NCI-H460 (cell line): ENCODE measurements around the gene TGFBR3. TPM values are rescaled to one million over a fixed set of nuclear protein-coding genes. Genes with fewer than 3 reads are reported as not detected.

Experiments
- DNase-seq: peaks from one replicate; pipeline ENCODE4 v3.0.0-alpha.2; 2016; ENCODE audit warnings: low read depth; ENCODE audit errors: extremely low read depth
- total RNA-seq: library from RNA; depleted of rRNA; stranded (reverse); fragments of >200 nt; shearing (Covaris generic); gene quantifications from 2 replicates; pipeline ENCODE4 v1.2.3, GENCODE V29; 2014

The TGFBR3 gene
- total RNA-seq, 1 experiment from 2014 or later = 11.3 TPM

GRCh38 chr1:91803847-91804545 is 82.0 kb downstream of the TGFBR3 start:
- no peak for DNase-seq

DNA sequence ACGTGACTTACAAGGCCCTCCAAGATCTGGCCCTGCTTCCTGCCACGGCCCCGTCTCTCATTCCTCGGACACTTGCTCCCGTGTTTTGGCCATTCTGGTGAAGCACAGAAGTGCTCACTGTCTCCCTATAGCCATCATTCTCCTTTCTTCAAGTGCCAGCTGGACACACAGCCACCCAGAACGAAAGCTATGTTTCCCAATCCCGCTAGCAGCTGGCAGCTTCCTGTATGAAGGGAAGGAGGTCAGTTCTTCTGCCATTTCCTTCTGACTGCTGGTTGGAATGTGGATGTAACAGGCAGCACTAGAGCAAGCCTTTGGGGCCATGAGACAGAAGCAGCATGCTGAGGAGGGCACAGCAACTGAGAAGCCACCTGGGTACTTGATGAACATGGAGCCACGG is 82.8 kb downstream of the TGFBR3 start:
- no peak for DNase-seq

GRCh38 chr1:91801496-91802115 is 84.3 kb downstream of the TGFBR3 start:
- DNase-seq = no peak

- no peak for DNase-seq
Measured at GRCh38 chr1:91799863-91800262, 86.1 kb downstream of the TGFBR3 start.

- no peak for DNase-seq
Measured at GRCh38 chr1:91799159-91799558, 86.8 kb downstream of the TGFBR3 start.

- DNase-seq = no peak
Measured at GRCh38 chr1:91798740-91799139, 87.2 kb downstream of the TGFBR3 start.

- no peak for DNase-seq
Measured at GRCh38 chr1:91798241-91798648, 87.7 kb downstream of the TGFBR3 start.

DNA sequence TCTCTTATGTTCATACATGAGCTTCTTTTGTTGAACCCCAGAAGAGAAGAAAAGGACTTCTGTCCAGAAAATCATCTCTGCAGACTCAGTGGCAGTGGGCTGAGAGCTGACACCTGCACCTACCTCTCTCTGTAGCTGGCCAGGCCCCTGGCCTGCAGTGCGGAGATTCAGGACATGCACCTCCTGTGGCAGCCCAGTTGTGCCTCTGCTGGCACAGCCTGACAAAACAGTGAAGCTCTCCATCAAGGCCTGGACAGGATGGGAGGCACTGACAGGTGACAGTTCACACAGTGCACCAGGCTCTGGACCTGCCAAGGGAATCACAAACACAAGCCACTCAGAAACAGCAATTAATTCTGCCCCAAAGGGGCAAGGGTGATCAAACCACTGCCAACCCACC is 88.8 kb downstream of the TGFBR3 start:
- DNase-seq = no peak

DNA sequence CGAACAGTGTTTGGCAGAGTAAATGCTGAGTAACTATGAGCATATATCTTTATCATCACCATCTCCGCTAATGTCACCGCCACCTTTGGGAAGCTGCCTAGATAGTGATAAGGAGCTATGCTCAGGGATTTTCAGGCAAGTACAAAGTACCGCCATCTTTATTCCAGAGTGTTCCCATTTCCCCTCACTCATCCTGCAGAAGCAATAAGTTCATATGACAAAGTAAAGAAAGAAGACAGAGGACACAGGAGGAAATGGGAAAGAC is 89.6 kb downstream of the TGFBR3 start:
- DNase-seq = no peak

GRCh38 chr1:91795591-91796389 is 90.2 kb downstream of the TGFBR3 start:
- no peak for DNase-seq

- no peak for DNase-seq
Measured at GRCh38 chr1:91793877-91794276, 92.1 kb downstream of the TGFBR3 start.

DNA sequence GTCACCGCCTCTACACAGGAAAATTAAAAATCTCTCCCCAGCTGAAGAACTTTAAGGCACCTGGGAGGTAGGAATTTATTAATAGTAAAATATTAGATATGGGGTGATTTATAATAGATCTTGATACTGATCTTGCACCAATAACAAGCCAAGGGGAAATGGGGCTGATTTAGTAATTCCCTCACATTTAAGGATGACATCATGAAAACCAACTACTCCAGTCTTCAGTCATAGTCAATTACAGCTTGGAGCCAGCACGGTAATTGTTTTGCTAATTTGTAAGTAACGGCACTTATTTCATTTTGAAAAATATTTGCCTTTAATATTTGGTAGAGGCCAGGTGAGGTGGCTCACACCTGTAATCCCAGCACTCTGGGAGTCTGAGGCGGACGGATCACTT is 92.8 kb downstream of the TGFBR3 start:
- DNase-seq = no peak

GRCh38 chr1:91792489-91793071 is 93.4 kb downstream of the TGFBR3 start:
- no peak for DNase-seq

- no peak for DNase-seq
Measured at GRCh38 chr1:91791691-91792488, 94.1 kb downstream of the TGFBR3 start.

DNA sequence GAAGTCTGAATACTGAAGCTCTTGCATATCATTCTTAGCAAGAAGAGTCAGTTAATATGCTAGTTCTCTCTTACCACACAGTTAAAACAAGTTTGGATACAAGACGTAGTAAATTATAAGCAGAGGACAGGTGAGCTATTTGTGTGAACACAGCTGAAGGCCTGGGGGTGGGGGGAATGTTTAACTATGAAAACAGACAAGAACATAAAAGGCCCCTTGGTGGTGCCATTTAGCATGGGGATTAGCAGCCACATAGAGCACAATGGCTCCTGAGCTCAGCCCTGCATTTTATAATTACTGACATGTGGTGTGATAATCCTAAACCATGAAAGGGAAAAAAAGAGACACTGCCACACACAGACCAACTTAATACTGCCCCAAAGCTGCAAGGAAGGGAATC is 94.8 kb downstream of the TGFBR3 start:
- DNase-seq = no peak

GRCh38 chr1:91790392-91790791 is 95.6 kb downstream of the TGFBR3 start:
- no peak for DNase-seq

- DNase-seq = no peak
Measured at GRCh38 chr1:91789273-91789997, 96.5 kb downstream of the TGFBR3 start.

GRCh38 chr1:91787919-91788318 is 98.0 kb downstream of the TGFBR3 start:
- no peak for DNase-seq

DNA sequence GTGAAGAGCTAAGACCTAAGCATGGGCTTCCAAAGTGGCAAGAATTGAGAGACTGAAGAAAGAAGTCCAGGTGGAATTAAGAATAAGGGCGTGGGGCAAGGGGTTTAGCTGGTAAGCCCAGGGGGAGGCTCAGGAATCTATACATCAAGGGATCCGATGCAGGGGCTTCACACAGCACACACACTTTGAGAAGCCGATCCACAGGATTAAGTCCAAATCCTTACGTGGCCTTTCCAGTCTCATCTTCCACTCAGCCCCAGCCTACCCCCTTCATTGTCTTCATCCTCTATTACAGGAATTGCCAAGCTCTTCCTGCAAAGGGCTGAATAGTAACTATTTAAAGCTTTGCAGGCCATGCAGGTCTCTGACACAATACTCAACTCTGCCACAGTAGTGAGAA is 101.3 kb downstream of the TGFBR3 start:
- DNase-seq = no peak

GRCh38 chr1:91784191-91784590 is 101.8 kb downstream of the TGFBR3 start:
- no peak for DNase-seq
